GM12892 (cell line): ENCODE data around the gene RTRAF.

Experiments
- POLR2A ChIP-seq: IDR thresholded peaks from 2 replicates; pipeline ENCODE4 v1.6.1; 2011; ENCODE audit warnings: low read depth, low read length, control low read depth
- POLR2AphosphoS5 ChIP-seq: IDR thresholded peaks from 2 replicates; pipeline ENCODE4 v1.6.1; 2011; ENCODE audit warnings: low read depth, low read length, control low read depth

DNA sequence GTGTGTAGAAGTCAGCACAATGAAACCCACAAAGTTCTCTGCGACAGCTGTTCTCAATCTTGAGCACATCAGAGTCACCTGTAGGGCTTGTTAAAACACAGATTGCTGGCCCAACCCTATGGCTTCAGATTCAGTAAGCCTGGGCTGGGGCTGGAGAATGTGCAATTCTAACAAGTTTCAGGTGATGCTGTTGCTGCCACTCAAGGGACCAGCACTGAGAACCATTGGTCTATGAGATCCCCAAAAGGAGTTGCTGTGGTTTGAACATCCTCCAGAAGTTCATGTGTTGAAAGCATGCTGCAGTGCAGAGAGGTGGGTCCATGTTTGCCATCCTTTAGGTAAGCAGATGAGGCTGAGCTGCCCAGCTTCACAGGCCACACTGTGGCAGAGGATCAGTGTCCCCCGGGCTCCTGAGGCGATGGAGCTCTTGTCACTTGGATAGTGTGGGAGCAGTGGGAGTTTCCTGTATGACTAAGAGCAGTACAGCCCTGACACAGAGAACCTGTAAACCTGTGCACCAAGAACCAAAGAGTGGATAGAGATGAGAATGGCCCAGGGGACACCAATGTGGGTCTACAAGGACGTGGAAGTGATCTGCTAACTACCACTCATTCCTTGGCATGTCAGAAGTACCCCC is 8.0 kb upstream of the RTRAF start:
- no peak for TF ChIP-seq POLR2AphosphoS5
- TF ChIP-seq POLR2A, result no peak
